NCI-H82 treated with DMSO at 0.1 percent for 48 hours (cell line): ENCODE data around the gene CES5A.
"Not testable (repeated sequence)": the region's sequence is repeated elsewhere in the genome, so short reads cannot be mapped to it uniquely, and the experiment has no call there.

Experiments used
- DNase-seq: peaks from one replicate; lab custom pipeline; 2025; ENCODE audit not compliant: unreplicated experiment; lab: John Stamatoyannopoulos, UW

Gene CES5A

GRCh38 chr16:55830658-55831294, 44.4 kb downstream of the CES5A start:
- DNase-seq = no peak

GRCh38 chr16:55829232-55829631, 45.9 kb downstream of the CES5A start:
- not testable (repeated sequence) for DNase-seq

- DNase-seq = no peak
Observed at GRCh38 chr16:55828680-55829079, 46.5 kb downstream of the CES5A start.

GRCh38 chr16:55825115-55825728, 50.0 kb downstream of the CES5A start:
- DNase-seq = no peak

GRCh38 chr16:55824473-55825000, 50.6 kb downstream of the CES5A start:
- DNase-seq = no peak

- no peak for DNase-seq
Observed at GRCh38 chr16:55822280-55822810, 52.8 kb downstream of the CES5A start.

- DNase-seq = no peak
Observed at GRCh38 chr16:55821210-55821609, 54.0 kb downstream of the CES5A start.

GRCh38 chr16:55820615-55821014, 54.6 kb downstream of the CES5A start:
- no peak for DNase-seq

GRCh38 chr16:55817236-55817912, 57.8 kb downstream of the CES5A start:
- no peak for DNase-seq

GRCh38 chr16:55816222-55816621, 59.0 kb downstream of the CES5A start:
- not testable (repeated sequence) for DNase-seq

GRCh38 chr16:55815320-55815719, 59.9 kb downstream of the CES5A start:
- DNase-seq = no peak

- DNase-seq = not testable (repeated sequence)
Observed at GRCh38 chr16:55814174-55814573, 61.0 kb downstream of the CES5A start.

- not testable (repeated sequence) for DNase-seq
Observed at GRCh38 chr16:55813730-55814129, 61.4 kb downstream of the CES5A start.

GRCh38 chr16:55812951-55813350, 62.2 kb downstream of the CES5A start:
- no peak for DNase-seq

- DNase-seq = no peak
Observed at GRCh38 chr16:55811811-55812210, 63.4 kb downstream of the CES5A start.

- DNase-seq = no peak
Observed at GRCh38 chr16:55810451-55810961, 64.7 kb downstream of the CES5A start.

GRCh38 chr16:55809851-55810250, 65.3 kb downstream of the CES5A start:
- DNase-seq = no peak

- DNase-seq = no peak
Observed at GRCh38 chr16:55809386-55809785, 65.8 kb downstream of the CES5A start.

- not testable (repeated sequence) for DNase-seq
Observed at GRCh38 chr16:55808286-55808685, 66.9 kb downstream of the CES5A start.

- not testable (repeated sequence) for DNase-seq
Observed at GRCh38 chr16:55805104-55805503, 70.1 kb downstream of the CES5A start.

- not testable (repeated sequence) for DNase-seq
Observed at GRCh38 chr16:55803681-55804080, 71.5 kb downstream of the CES5A start.
